Stimulated activated CD4-positive, alpha-beta T cell treated with anti-CD3 and anti-CD28 coated beads, Interleukin-15, amount 100 ng/mL, for 1 hour (primary cell): ENCODE results near the gene LXN.
"Not testable (repeated sequence)": the region's sequence is repeated elsewhere in the genome, so short reads cannot be mapped to it uniquely, and the experiment has no call there.

Experiments used
- DNase-seq, 2 donors: peaks; one replicate each; pipeline ENCODE4 v3.0.0-alpha.2; 2020; ENCODE audit warnings: low read depth in 1 of 2, low spot score in 1 of 2

Gene LXN

GRCh38 chr3:158672215-158673176 lies at the start of gene LXN:
Gene LXN (minus strand): TSS chr3:158672648. CDS start chr3:158672478, 170 bp downstream.
- peak; percentile 50 to 60 for DNase-seq

GRCh38 chr3:158722108-158722507 lies 49.7 kb upstream of the LXN start:
- no peak for DNase-seq

- no peak for DNase-seq
Observed at GRCh38 chr3:158718490-158719170, 46.2 kb upstream of the LXN start.

- DNase-seq: no peak
Observed at GRCh38 chr3:158717576-158717975, 45.1 kb upstream of the LXN start.

- no peak for DNase-seq
Observed at GRCh38 chr3:158713094-158713499, 40.6 kb upstream of the LXN start.

GRCh38 chr3:158712443-158712842 lies 40.0 kb upstream of the LXN start:
- DNase-seq: no peak

GRCh38 chr3:158711886-158712285 lies 39.4 kb upstream of the LXN start:
- no peak for DNase-seq

- DNase-seq: no peak
Observed at GRCh38 chr3:158710601-158711000, 38.2 kb upstream of the LXN start.

GRCh38 chr3:158709666-158710083 lies 37.2 kb upstream of the LXN start:
- DNase-seq: no peak

GRCh38 chr3:158703566-158703965 lies 31.1 kb upstream of the LXN start:
- no peak for DNase-seq

- no peak for DNase-seq
Observed at GRCh38 chr3:158702815-158703481, 30.5 kb upstream of the LXN start.

GRCh38 chr3:158701420-158702065 lies 29.1 kb upstream of the LXN start:
- DNase-seq: no peak

GRCh38 chr3:158700559-158700958 lies 28.1 kb upstream of the LXN start:
- DNase-seq: no peak

- DNase-seq: no peak
Observed at GRCh38 chr3:158696618-158697017, 24.2 kb upstream of the LXN start.

GRCh38 chr3:158693866-158694456 lies 21.5 kb upstream of the LXN start:
- not testable (repeated sequence) for DNase-seq

GRCh38 chr3:158685159-158685558 lies 12.7 kb upstream of the LXN start:
- no peak for DNase-seq

- no peak for DNase-seq
Observed at GRCh38 chr3:158683230-158683962, 10.9 kb upstream of the LXN start.

- no peak for DNase-seq
Observed at GRCh38 chr3:158680861-158681260, 8.4 kb upstream of the LXN start.

- DNase-seq: no peak
Observed at GRCh38 chr3:158679547-158680000, 7.1 kb upstream of the LXN start.

GRCh38 chr3:158678687-158679086 lies 6.2 kb upstream of the LXN start:
- DNase-seq: no peak
